SU-DHL-6 (cell line): ENCODE measurements around the gene ARPP21.

Experiments
- H2AFZ ChIP-seq: fragments of 200-600 bp; sonication (generic); 2 replicates; pipeline ENCODE4 v1.6.1; 2014; ENCODE audit warnings: low read depth, mild to moderate bottlenecking, moderate library complexity, mixed read lengths, antibody characterized with exemption, low read length; ENCODE audit not compliant: severe bottlenecking
- H3F3A ChIP-seq: fragments of 200-600 bp; shearing (Covaris generic); 2 replicates; pipeline ENCODE4 v1.6.0; 2016; ENCODE audit warnings: antibody characterized with exemption, mild to moderate bottlenecking; ENCODE audit not compliant: insufficient read depth
- H3K27ac ChIP-seq: fragments of 200-600 bp; sonication (generic); 2 replicates; pipeline ENCODE4 v1.5.1; 2016; ENCODE audit warnings: low read depth, mild to moderate bottlenecking, low read length, moderate library complexity, mixed read lengths
- H3K27me3 ChIP-seq: fragments of 200-600 bp; sonication (generic), shearing (Covaris generic); 2 replicates; pipeline ENCODE4 v1.6.0; 2014; ENCODE audit warnings: mild to moderate bottlenecking, low read length
- H3K36me3 ChIP-seq: fragments of 200-600 bp; sonication (generic); 2 replicates; pipeline ENCODE4 v1.6.1; 2014; ENCODE audit warnings: mild to moderate bottlenecking, low read length, mixed read lengths
- H3K4me2 ChIP-seq: fragments of 300-600, 200-600 bp; shearing (Covaris generic), sonication (generic); 2 replicates; pipeline ENCODE4 v1.6.0; 2014; ENCODE audit warnings: low read length, low read depth, mild to moderate bottlenecking; ENCODE audit not compliant: poor library complexity, severe bottlenecking
- H3K4me3 ChIP-seq: fragments of 200-600 bp; sonication (generic); 2 replicates; pipeline ENCODE4 v1.5.1; 2014; ENCODE audit warnings: antibody characterized with exemption, low read length, mild to moderate bottlenecking, mixed read lengths; ENCODE audit not compliant: insufficient read depth, poor library complexity, severe bottlenecking
- H3K79me2 ChIP-seq: fragments of 200-600 bp; sonication (generic); 2 replicates; pipeline ENCODE4 v1.6.1; 2014; ENCODE audit warnings: mild to moderate bottlenecking, low read length, moderate library complexity; ENCODE audit not compliant: insufficient read depth
- H3K9ac ChIP-seq: fragments of 200-600 bp; sonication (generic); 2 replicates; pipeline ENCODE4 v1.7.0; 2014; ENCODE audit warnings: mild to moderate bottlenecking, low read length
- H3K9me2 ChIP-seq: fragments of 200-600 bp; sonication (generic); replicated peaks from 2 replicates; pipeline ENCODE4 v1.6.1; 2014; ENCODE audit warnings: low read length; ENCODE audit not compliant: insufficient read depth
- H3K9me3 ChIP-seq: fragments of 200-600 bp; sonication (generic); 2 replicates; pipeline ENCODE4 v1.6.1; 2014; ENCODE audit warnings: low read length, mixed read lengths; ENCODE audit not compliant: insufficient read depth
- H4K20me1 ChIP-seq: fragments of 200-600 bp; sonication (generic); 2 replicates; pipeline ENCODE4 v1.6.1; 2014; ENCODE audit warnings: low read depth, mild to moderate bottlenecking, antibody characterized with exemption, low read length, moderate library complexity, mixed read lengths
- CTCF ChIP-seq: fragments of 200-600 bp; sonication (generic); IDR thresholded peaks from one replicate; pipeline ENCODE4 v1.5.1; 2017; ENCODE audit warnings: antibody characterized with exemption, mild to moderate bottlenecking, low read length, moderate library complexity; ENCODE audit not compliant: insufficient read depth, poor library complexity, severe bottlenecking
- EZH2phosphoT487 ChIP-seq: fragments of 200-600 bp; sonication (generic), shearing (Covaris generic); conservative IDR thresholded peaks from 2 replicates; pipeline ENCODE4 v1.6.1; 2018; ENCODE audit warnings: mild to moderate bottlenecking, antibody characterized with exemption, low read length, moderate library complexity, mixed read lengths

Gene ARPP21

DNA sequence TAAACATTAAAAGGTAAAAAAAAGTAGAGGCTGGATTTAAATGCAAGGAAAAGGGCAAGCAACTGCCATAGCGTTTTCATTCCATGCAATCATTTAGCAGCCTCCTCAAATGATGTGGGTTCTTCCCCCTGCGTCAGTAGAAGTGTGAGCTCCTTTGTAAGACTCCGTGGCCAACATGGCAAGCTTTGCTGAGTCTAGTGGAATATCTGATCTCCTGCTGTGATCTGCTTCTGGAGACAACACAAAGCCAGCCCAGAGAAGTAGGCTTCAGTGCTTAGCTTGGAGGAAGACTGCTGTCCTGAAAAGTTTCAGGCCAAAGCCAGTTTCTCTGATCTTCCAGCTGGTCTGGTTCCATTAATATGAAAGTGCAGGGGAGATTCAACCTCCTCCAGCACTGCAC is 70.4 kb downstream of the ARPP21 start:
- no peaks in the 10 kb centered on the region for H3F3A ChIP-seq
- no peaks in the 10 kb centered on the region for H3K27me3 ChIP-seq
- no peaks in the 10 kb centered on the region for H3K9me3 ChIP-seq
- H3K79me2 ChIP-seq: no peaks in the 10 kb centered on the region
- H2AFZ ChIP-seq: no peak overlapping the region
- H3K4me3 ChIP-seq: no peak overlapping the region
- H3K9me2 ChIP-seq: no peaks in the 10 kb centered on the region
- H3K4me2 ChIP-seq: no peak overlapping the region
- H3K9ac ChIP-seq: no peak overlapping the region
- peaks cover 6% of the 10 kb centered on the region; the same call in 1 of the 2 replicates for H3K36me3 ChIP-seq
- no peaks in the 10 kb centered on the region for H4K20me1 ChIP-seq
- H3K27ac ChIP-seq: no peak overlapping the region
- TF ChIP-seq CTCF: no peak
- no peak for TF ChIP-seq EZH2phosphoT487

DNA sequence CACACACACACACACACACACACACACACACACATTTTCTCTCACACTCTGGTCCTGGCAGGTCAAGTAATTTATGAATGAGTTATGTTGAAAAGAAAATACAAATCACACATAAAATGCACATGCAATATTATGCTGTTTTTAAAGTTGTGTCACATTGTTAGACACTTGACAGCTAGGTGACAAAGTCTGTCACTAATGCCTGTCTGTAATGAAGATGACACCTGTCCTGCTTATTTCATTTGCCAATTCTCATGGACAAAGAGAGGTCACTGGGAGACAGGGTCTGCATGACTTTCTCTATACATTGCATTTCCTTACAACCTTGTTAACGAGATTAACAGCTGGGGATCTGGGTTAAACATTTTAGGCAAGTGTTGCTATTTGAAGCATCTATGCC is 71.2 kb downstream of the ARPP21 start:
- no peak overlapping the region for H2AFZ ChIP-seq
- H3K79me2 ChIP-seq: no peaks in the 10 kb centered on the region
- H3K4me2 ChIP-seq: no peak overlapping the region
- H3K9me2 ChIP-seq: no peaks in the 10 kb centered on the region
- no peaks in the 10 kb centered on the region for H4K20me1 ChIP-seq
- peaks cover 7% of the 10 kb centered on the region; the same call in 1 of the 2 replicates for H3K36me3 ChIP-seq
- H3K4me3 ChIP-seq: no peak overlapping the region
- H3F3A ChIP-seq: no peaks in the 10 kb centered on the region
- no peaks in the 10 kb centered on the region for H3K27me3 ChIP-seq
- H3K9me3 ChIP-seq: no peaks in the 10 kb centered on the region
- H3K9ac ChIP-seq: no peak overlapping the region
- no peak overlapping the region for H3K27ac ChIP-seq
- TF ChIP-seq EZH2phosphoT487 (no peak), CTCF (no peak)

DNA sequence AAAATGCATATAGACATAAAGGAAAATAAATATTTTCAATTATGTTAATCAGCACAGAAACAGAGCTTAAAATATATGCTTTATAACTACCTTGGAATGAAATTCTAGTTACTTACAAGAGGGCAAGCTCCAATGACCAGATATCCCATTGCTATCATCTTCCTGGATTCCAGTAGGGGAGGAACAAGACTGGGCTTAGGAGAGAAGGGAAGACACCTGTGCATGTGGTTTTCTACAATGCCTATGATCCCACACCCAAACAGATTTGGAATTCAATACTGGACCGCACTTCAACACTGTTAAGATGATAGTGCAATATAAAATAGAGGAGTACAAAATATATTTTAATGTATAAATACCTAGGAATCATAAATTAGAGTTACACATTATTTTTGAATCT is 79.6 kb downstream of the ARPP21 start:
- Histone ChIP-seq H3K9me2 (no peaks in the 10 kb centered on the region), H3K27ac (no peak overlapping the region), H3F3A (no peaks in the 10 kb centered on the region), H2AFZ (no peak overlapping the region), H3K9ac (no peak overlapping the region), H3K9me3 (no peaks in the 10 kb centered on the region), H3K4me2 (no peak overlapping the region), H3K79me2 (no peaks in the 10 kb centered on the region), H3K27me3 (no peaks in the 10 kb centered on the region), H4K20me1 (no peaks in the 10 kb centered on the region), H3K4me3 (no peak overlapping the region), H3K36me3 (peaks cover 7% of the 10 kb centered on the region; the same call in 1 of the 2 replicates)
- TF ChIP-seq EZH2phosphoT487 (no peak), CTCF (no peak)
